ENCODE results near the gene CRTC3.

Gene CRTC3

GRCh38 chr15:90584841-90585240 is 55.1 kb downstream of the CRTC3 start:
- H3K9ac ChIP-seq (ENCODE audit: low read depth, low read length, poor library complexity, severe bottlenecking): no peak overlapping the region
- H3K79me2 ChIP-seq (ENCODE audit: insufficient read depth, low read length): peaks cover 28% of the 10 kb centered on the region
- H3F3A ChIP-seq (ENCODE audit: low read depth): no peaks in the 10 kb centered on the region
- H3K9me2 ChIP-seq (replicated peaks; ENCODE audit: low read depth, low read length): no peaks in the 10 kb centered on the region
- no peaks in the 10 kb centered on the region for H4K20me1 ChIP-seq (ENCODE audit: insufficient read depth, low read length, poor library complexity, severe bottlenecking)
- no peaks in the 10 kb centered on the region for H3K27me3 ChIP-seq (ENCODE audit: insufficient read depth, low read length, poor library complexity, severe bottlenecking)
- H3K4me1 ChIP-seq (ENCODE audit: insufficient read depth, low read length, poor library complexity, severe bottlenecking): peaks cover 9% of the 10 kb centered on the region
- no peak overlapping the region for H3K4me2 ChIP-seq (ENCODE audit: low read depth, low read length, poor library complexity, severe bottlenecking)
- H3K4me3 ChIP-seq (ENCODE audit: low read length, poor library complexity, severe bottlenecking): no peak overlapping the region
- H3K9me3 ChIP-seq (ENCODE audit: insufficient read depth, low read depth, low read length): no peaks in the 10 kb centered on the region
- no peak overlapping the region for H2AFZ ChIP-seq (ENCODE audit: low read length)
- H3K36me3 ChIP-seq (ENCODE audit: insufficient read depth, low read length): no peaks in the 10 kb centered on the region; the same call in 1 of the 2 replicates
- TF ChIP-seq EZH2phosphoT487 (IDR thresholded peaks at IDR 0.05; ENCODE audit: borderline replicate concordance): no peak
- TF ChIP-seq, protein P1, sequence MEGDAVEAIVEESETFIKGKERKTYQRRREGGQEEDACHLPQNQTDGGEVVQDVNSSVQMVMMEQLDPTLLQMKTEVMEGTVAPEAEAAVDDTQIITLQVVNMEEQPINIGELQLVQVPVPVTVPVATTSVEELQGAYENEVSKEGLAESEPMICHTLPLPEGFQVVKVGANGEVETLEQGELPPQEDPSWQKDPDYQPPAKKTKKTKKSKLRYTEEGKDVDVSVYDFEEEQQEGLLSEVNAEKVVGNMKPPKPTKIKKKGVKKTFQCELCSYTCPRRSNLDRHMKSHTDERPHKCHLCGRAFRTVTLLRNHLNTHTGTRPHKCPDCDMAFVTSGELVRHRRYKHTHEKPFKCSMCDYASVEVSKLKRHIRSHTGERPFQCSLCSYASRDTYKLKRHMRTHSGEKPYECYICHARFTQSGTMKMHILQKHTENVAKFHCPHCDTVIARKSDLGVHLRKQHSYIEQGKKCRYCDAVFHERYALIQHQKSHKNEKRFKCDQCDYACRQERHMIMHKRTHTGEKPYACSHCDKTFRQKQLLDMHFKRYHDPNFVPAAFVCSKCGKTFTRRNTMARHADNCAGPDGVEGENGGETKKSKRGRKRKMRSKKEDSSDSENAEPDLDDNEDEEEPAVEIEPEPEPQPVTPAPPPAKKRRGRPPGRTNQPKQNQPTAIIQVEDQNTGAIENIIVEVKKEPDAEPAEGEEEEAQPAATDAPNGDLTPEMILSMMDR (conservative IDR thresholded peaks at IDR 0.05; ENCODE audit: low read length): no peak

- H3K27me3 ChIP-seq (ENCODE audit: insufficient read depth, low read length, poor library complexity, severe bottlenecking): no peaks in the 10 kb centered on the region
- H3K9me2 ChIP-seq (replicated peaks; ENCODE audit: low read depth, low read length): no peaks in the 10 kb centered on the region
- peaks cover 18% of the 10 kb centered on the region; the same call in 1 of the 2 replicates for H3K79me2 ChIP-seq (ENCODE audit: insufficient read depth, low read length)
Observed at GRCh38 chr15:90585863-90586262, 56.1 kb downstream of the CRTC3 start.

DNA sequence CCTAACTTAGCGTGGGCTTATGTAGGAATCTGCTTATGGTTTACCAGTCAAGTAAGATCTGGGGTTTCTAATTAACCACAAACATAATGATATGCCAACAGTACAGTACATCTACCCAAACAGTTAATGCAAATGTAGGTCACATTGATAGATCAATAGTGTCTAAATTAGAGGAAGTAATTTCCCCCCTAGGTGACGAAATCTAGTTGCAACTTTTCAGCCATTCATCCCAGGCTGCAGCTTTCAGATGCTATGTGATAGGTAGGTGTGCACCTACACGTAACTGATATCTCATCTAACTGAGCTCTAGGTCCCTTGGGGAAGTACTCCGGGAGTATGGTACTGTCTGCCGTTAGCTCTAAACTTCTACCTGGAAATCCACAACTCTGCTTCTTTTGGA is 57.2 kb downstream of the CRTC3 start:
- H3K4me2 ChIP-seq (ENCODE audit: low read depth, low read length, poor library complexity, severe bottlenecking): no peak overlapping the region
- H3K27me3 ChIP-seq (ENCODE audit: insufficient read depth, low read length, poor library complexity, severe bottlenecking): no peaks in the 10 kb centered on the region
- H3K9ac ChIP-seq (ENCODE audit: low read depth, low read length, poor library complexity, severe bottlenecking): no peak overlapping the region
- H3K4me1 ChIP-seq (ENCODE audit: insufficient read depth, low read length, poor library complexity, severe bottlenecking): peaks cover 1% of the 10 kb centered on the region
- H3K9me3 ChIP-seq (ENCODE audit: insufficient read depth, low read depth, low read length): no peaks in the 10 kb centered on the region
- no peaks in the 10 kb centered on the region; the same call in 1 of the 2 replicates for H3K36me3 ChIP-seq (ENCODE audit: insufficient read depth, low read length)
- H4K20me1 ChIP-seq (ENCODE audit: insufficient read depth, low read length, poor library complexity, severe bottlenecking): no peaks in the 10 kb centered on the region
- no peaks in the 10 kb centered on the region for H3K9me2 ChIP-seq (replicated peaks; ENCODE audit: low read depth, low read length)
- H3K79me2 ChIP-seq (ENCODE audit: insufficient read depth, low read length): peaks cover 17% of the 10 kb centered on the region; the same call in 1 of the 2 replicates
- TF ChIP-seq, protein P1 (conservative IDR thresholded peaks at IDR 0.05; ENCODE audit: low read length): no peak
- TF ChIP-seq EZH2phosphoT487 (IDR thresholded peaks at IDR 0.05; ENCODE audit: borderline replicate concordance): no peak
- H3K4me3 ChIP-seq (ENCODE audit: low read length, poor library complexity, severe bottlenecking): no peak overlapping the region
- no peak overlapping the region for H2AFZ ChIP-seq (ENCODE audit: low read length)
- no peaks in the 10 kb centered on the region for H3F3A ChIP-seq (ENCODE audit: low read depth)

More at GRCh38 chr15:90585863-90586262, 56.1 kb downstream of the CRTC3 start:
- H3K9me3 ChIP-seq (ENCODE audit: insufficient read depth, low read depth, low read length): no peaks in the 10 kb centered on the region
- no peak overlapping the region for H2AFZ ChIP-seq (ENCODE audit: low read length)
- TF ChIP-seq, protein P1 (conservative IDR thresholded peaks at IDR 0.05; ENCODE audit: low read length): no peak
- TF ChIP-seq EZH2phosphoT487 (IDR thresholded peaks at IDR 0.05; ENCODE audit: borderline replicate concordance): no peak
- no peaks in the 10 kb centered on the region for H4K20me1 ChIP-seq (ENCODE audit: insufficient read depth, low read length, poor library complexity, severe bottlenecking)
- no peaks in the 10 kb centered on the region for H3F3A ChIP-seq (ENCODE audit: low read depth)
- peaks cover 9% of the 10 kb centered on the region for H3K4me1 ChIP-seq (ENCODE audit: insufficient read depth, low read length, poor library complexity, severe bottlenecking)
- no peak overlapping the region for H3K4me3 ChIP-seq (ENCODE audit: low read length, poor library complexity, severe bottlenecking)
- no peaks in the 10 kb centered on the region; the same call in 1 of the 2 replicates for H3K36me3 ChIP-seq (ENCODE audit: insufficient read depth, low read length)
- H3K4me2 ChIP-seq (ENCODE audit: low read depth, low read length, poor library complexity, severe bottlenecking): no peak overlapping the region
- H3K9ac ChIP-seq (ENCODE audit: low read depth, low read length, poor library complexity, severe bottlenecking): no peak overlapping the region
